CD4-positive, alpha-beta T cell (primary cell): ENCODE measurements around the gene DAB2. TPM values are rescaled to one million over a fixed set of nuclear protein-coding genes. Genes with fewer than 3 reads are reported as not detected.

ENCODE experiments used
- ATAC-seq: fragments of 200-7000 bp; cut with Tn5 transposase; one replicate; pipeline ENCODE4 v1.10.0; 2022; ENCODE audit warnings: mild to moderate bottlenecking; ENCODE audit not compliant: poor library complexity
- CTCF ChIA-PET: fragments of 350-600 bp; sonication (Branson Sonifier 250); formaldehyde crosslinking; loops from one replicate; lab custom pipeline; 2021; ENCODE audit warnings: antibody characterized with exemption, inconsistent platforms; lab: Charles Lee
- POLR2A ChIA-PET: fragments of 350-600 bp; sonication (Branson Sonifier 250); formaldehyde crosslinking; loops from one replicate; lab custom pipeline; 2021; ENCODE audit warnings: antibody characterized with exemption, inconsistent platforms; lab: Charles Lee
- DNase-seq, 14 experiments: peaks; one replicate each; pipeline ENCODE4 v3.0.0-alpha.2; 2013 to 2020; ENCODE audit warnings: mixed read lengths in 2 of 14
- H3K27ac ChIP-seq, 2 donors: one replicate each; pipeline versions ENCODE4 v1.5.1 to v1.7.0; 2013; ENCODE audit warnings: low read length in 2 of 2, low read depth in 1 of 2, mild to moderate bottlenecking in 1 of 2
- H3K27me3 ChIP-seq, 2 experiments: 1 replicate in 1 of 2; 2 replicates in 1 of 2; pipeline versions ENCODE4 v1.6.1 to v1.7.0; 2013; ENCODE audit warnings: low read length in 2 of 2, control low read depth in 1 of 2, mild to moderate bottlenecking in 1 of 2, moderate library complexity in 1 of 2; ENCODE audit not compliant: insufficient read depth in 2 of 2, control insufficient read depth in 1 of 2
- H3K36me3 ChIP-seq: one replicate; pipeline ENCODE4 v1.6.1; 2013; ENCODE audit warnings: low read length, control low read depth; ENCODE audit not compliant: insufficient read depth
- H3K4me1 ChIP-seq: one replicate; pipeline ENCODE4 v1.6.1; 2013; ENCODE audit warnings: low read length, control low read depth; ENCODE audit not compliant: insufficient read depth
- H3K4me3 ChIP-seq: one replicate; pipeline ENCODE4 v1.5.1; 2013; ENCODE audit warnings: mild to moderate bottlenecking, low read length, moderate library complexity
- H3K9me3 ChIP-seq, 2 experiments: 1 replicate in 1 of 2; 2 replicates in 1 of 2; pipeline versions ENCODE4 v1.6.1 to v1.7.0; 2013; ENCODE audit warnings: low read length in 2 of 2, mild to moderate bottlenecking in 2 of 2, control low read depth in 1 of 2, moderate library complexity in 1 of 2; ENCODE audit not compliant: control insufficient read depth in 1 of 2, insufficient read depth in 1 of 2
- H3K27ac Mint-ChIP-seq: one replicate; pipeline ENCODE4 v1.8.0; 2020; ENCODE audit warnings: mixed read lengths
- H3K27me3 Mint-ChIP-seq: one replicate; pipeline ENCODE4 v1.8.0; 2021; ENCODE audit warnings: mixed read lengths
- H3K36me3 Mint-ChIP-seq: one replicate; pipeline ENCODE4 v1.8.0; 2021; ENCODE audit warnings: low read depth, mixed read lengths
- H3K4me1 Mint-ChIP-seq: one replicate; pipeline ENCODE4 v1.8.0; 2021; ENCODE audit warnings: low read depth, mixed read lengths
- H3K4me3 Mint-ChIP-seq: one replicate; pipeline ENCODE4 v1.8.0; 2020; ENCODE audit warnings: mild to moderate bottlenecking, mixed read lengths
- H3K9me3 Mint-ChIP-seq: one replicate; pipeline ENCODE4 v1.8.0; 2020; ENCODE audit warnings: mixed read lengths
- intact Hi-C, 2 experiments: fragments of 100-400 bp; cut with DNase I in 1 of 2; cut with micrococcal nuclease in 1 of 2; formaldehyde crosslinking; loops; one replicate each; pipeline versions ENCODE4 v1.15.1 to v1.9.0; 2023 to 2025; cut with DNase I, micrococcal nuclease
- total RNA-seq, 174 experiments: library from RNA in 2 of 174; stranded (reverse) in 2 of 174; gene quantifications; one replicate each; pipeline ENCODE4 v1.2.3 and lab custom pipeline; 2021 to 2026
- TF ChIP-seq, protein P1 (sequence below): fragments of 200-600 bp; IDR thresholded peaks from one replicate; pipeline ENCODE4 v1.8.0; 2022; ENCODE audit warnings: antibody characterized with exemption, mild to moderate bottlenecking

The DAB2 gene
- total RNA-seq, 2 experiments from 2014 or later: 0.31 to 0.47 TPM

DNA sequence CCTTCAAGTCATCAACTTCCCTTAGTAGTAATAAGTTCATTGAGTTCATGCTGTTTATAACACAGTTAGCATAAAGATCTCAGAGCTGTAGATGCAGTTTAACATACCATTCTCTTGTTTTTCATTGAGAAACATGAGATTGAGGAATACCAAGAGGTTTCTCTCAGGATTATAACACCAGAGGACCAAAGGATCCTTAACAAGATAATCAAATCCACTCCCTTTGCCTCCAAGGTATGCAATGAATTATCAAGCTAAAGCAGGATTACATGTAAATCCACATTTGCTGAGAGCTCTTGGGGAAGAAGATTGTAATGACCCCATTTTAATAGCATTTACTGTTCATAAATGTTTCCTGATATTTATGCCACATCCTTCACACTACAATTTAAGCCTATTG, 35.1 kb upstream of the DAB2 start:
- Histone ChIP-seq H3K27ac (no peak overlapping the region), H3K36me3 (no peaks in the 10 kb centered on the region), H3K4me1 (no peaks in the 10 kb centered on the region), H3K9me3 (no peaks in the 10 kb centered on the region), H3K4me3 (no peak overlapping the region), H3K27me3 (peaks cover 7 to 14% of the 10 kb centered on the region in 2 experiments)
- TF ChIP-seq, protein P1, sequence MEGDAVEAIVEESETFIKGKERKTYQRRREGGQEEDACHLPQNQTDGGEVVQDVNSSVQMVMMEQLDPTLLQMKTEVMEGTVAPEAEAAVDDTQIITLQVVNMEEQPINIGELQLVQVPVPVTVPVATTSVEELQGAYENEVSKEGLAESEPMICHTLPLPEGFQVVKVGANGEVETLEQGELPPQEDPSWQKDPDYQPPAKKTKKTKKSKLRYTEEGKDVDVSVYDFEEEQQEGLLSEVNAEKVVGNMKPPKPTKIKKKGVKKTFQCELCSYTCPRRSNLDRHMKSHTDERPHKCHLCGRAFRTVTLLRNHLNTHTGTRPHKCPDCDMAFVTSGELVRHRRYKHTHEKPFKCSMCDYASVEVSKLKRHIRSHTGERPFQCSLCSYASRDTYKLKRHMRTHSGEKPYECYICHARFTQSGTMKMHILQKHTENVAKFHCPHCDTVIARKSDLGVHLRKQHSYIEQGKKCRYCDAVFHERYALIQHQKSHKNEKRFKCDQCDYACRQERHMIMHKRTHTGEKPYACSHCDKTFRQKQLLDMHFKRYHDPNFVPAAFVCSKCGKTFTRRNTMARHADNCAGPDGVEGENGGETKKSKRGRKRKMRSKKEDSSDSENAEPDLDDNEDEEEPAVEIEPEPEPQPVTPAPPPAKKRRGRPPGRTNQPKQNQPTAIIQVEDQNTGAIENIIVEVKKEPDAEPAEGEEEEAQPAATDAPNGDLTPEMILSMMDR: no peak
- CTCF ChIA-PET: interaction anchor here (0.8 kb wide), 1 partner anchor 11 kb away, joined by 3 read pairs; no protein-coding TSS in a partner anchor
- Mint-ChIP-seq H3K4me1 (no peaks in the 10 kb centered on the region), H3K36me3 (no peaks in the 10 kb centered on the region), H3K4me3 (no peak overlapping the region), H3K27ac (no peak overlapping the region), H3K27me3 (peaks cover 62% of the 10 kb centered on the region), H3K9me3 (no peaks in the 10 kb centered on the region)
- no peak for ATAC-seq
- POLR2A ChIA-PET: interaction anchor here (0.7 kb wide), 1 partner anchor 775 kb away, joined by 4 read pairs; no protein-coding TSS in a partner anchor
- DNase-seq: no peak
- intact Hi-C loops: no loop called here

DNA sequence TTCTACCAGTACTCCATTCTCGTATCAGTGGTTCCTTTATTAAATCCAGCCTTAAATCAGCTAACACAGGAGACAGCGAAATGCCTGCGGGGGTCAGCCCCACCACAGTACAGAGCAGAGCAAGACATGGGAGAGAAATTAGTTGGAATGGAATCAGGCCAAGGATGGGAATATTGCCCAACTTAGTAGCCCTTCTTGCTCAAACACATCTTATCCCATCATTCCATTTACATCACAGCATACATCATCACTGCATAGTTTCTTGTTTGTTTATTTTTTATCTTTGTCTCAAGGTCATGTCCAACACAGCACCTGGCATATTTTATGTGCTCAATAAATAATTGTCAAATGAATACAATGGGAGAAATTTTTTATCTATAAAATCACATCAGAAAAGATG, 34.3 kb upstream of the DAB2 start:
- Histone ChIP-seq H3K36me3 (no peaks in the 10 kb centered on the region), H3K27ac (no peak overlapping the region), H3K4me3 (no peak overlapping the region), H3K27me3 (peaks cover 7 to 15% of the 10 kb centered on the region in 2 experiments), H3K4me1 (no peaks in the 10 kb centered on the region), H3K9me3 (no peaks in the 10 kb centered on the region)
- Mint-ChIP-seq H3K4me1 (no peaks in the 10 kb centered on the region), H3K27me3 (peaks cover 56% of the 10 kb centered on the region), H3K9me3 (no peaks in the 10 kb centered on the region), H3K4me3 (no peak overlapping the region), H3K27ac (no peak overlapping the region), H3K36me3 (no peaks in the 10 kb centered on the region)
- CTCF ChIA-PET: no interaction called here
- POLR2A ChIA-PET: interaction anchor here (0.7 kb wide), 1 partner anchor 774 kb away, joined by 4 read pairs; no protein-coding TSS in a partner anchor
- TF ChIP-seq, protein P1: no peak
- no peak for DNase-seq
- intact Hi-C loops: no loop called here
- no peak for ATAC-seq

DNA sequence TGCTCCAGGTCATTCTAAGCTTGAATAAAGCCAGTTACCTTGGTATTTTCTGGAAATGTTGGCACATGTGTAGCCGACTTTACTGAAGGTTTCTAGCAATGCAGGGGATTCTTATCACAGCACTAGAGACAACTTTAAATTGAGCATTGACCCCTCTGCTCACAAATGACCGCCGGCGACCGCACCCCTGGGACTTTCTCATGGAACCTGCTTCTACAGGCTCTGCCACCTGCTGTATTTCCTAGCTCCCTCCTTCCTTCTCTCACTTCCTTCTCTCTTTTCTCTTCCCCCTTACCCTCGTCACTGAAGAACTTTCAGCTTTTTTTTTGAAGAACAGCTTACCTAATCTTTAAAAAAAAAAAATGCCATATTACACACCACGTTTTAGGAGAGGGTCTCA, 30.9 kb upstream of the DAB2 start:
- H3K36me3 Mint-ChIP-seq: no peaks in the 10 kb centered on the region
- H3K27me3 Mint-ChIP-seq: peaks cover 42% of the 10 kb centered on the region
- ChIA-PET POLR2A (no interaction called here), CTCF (no interaction called here)
- H3K4me1 ChIP-seq: no peaks in the 10 kb centered on the region
- H3K27ac Mint-ChIP-seq: no peak overlapping the region
- H3K9me3 Mint-ChIP-seq: no peaks in the 10 kb centered on the region
- peaks cover 4 to 11% of the 10 kb centered on the region in 2 experiments for H3K27me3 ChIP-seq
- H3K36me3 ChIP-seq: no peaks in the 10 kb centered on the region
- TF ChIP-seq, protein P1: no peak
- no peak overlapping the region for H3K27ac ChIP-seq
- H3K9me3 ChIP-seq: no peaks in the 10 kb centered on the region
- no peaks in the 10 kb centered on the region for H3K4me1 Mint-ChIP-seq
- H3K4me3 ChIP-seq: no peak overlapping the region
- no peak overlapping the region for H3K4me3 Mint-ChIP-seq
- DNase-seq (no peak), ATAC-seq (no peak)
- intact Hi-C loops: no loop called here
